Suprapubic skin (tissue), 4 donors: ENCODE measurements around the gene NTN4.

Experiments
- CTCF ChIP-seq, 2 donors: fragments of 200-600 bp in 1 of 2; fragments of 450-650 bp in 1 of 2; sonication (generic) in 1 of 2; IDR thresholded peaks; one replicate each; pipeline ENCODE4 v1.5.1; 2016 to 2019; ENCODE audit warnings: antibody characterized with exemption in 2 of 2, mild to moderate bottlenecking in 1 of 2, moderate library complexity in 1 of 2
- POLR2A ChIP-seq, 2 donors: fragments of 450-650 bp; IDR thresholded peaks; one replicate each; pipeline ENCODE4 v1.6.1; 2017; ENCODE audit warnings: antibody characterized with exemption in 2 of 2, mild to moderate bottlenecking in 2 of 2, moderate library complexity in 2 of 2
- POLR2AphosphoS5 ChIP-seq, 3 donors: sonication (generic); formaldehyde crosslinking; IDR thresholded peaks; one replicate each; pipeline ENCODE4 v1.6.1; 2017; ENCODE audit warnings: antibody characterized with exemption in 3 of 3

GRCh38 chr12:95802482-95803270 lies 12.1 kb upstream of the NTN4 start:
- TF ChIP-seq CTCF (IDR thresholded peaks at IDR 0.05) (no peak), POLR2A (IDR thresholded peaks at IDR 0.05) (no peak), POLR2AphosphoS5 (IDR thresholded peaks at IDR 0.05) (no peak)
